ENCODE measurements around the gene ZSWIM9. TPM values are rescaled to one million over a fixed set of nuclear protein-coding genes. Genes with fewer than 3 reads are reported as not detected.
A peak's percentile ranks its signal among the peaks of the same experiment; 100 is the strongest.

Gene ZSWIM9
- total RNA-seq, 4 donors from 2014 or later: 1.8 to 7.4 (median 3.5) TPM

GRCh38 chr19:48158210-48158790 lies 12.2 kb upstream of the ZSWIM9 start:
- Histone ChIP-seq H3K27me3 (no peaks in the 10 kb centered on the region), H3K4me3 (no peak overlapping the region), H3K9me3 (no peaks in the 10 kb centered on the region), H3K36me3 (peaks cover 0 to 21% (median 0%) of the 10 kb centered on the region in 3 donors), H3K4me1 (no peaks in the 10 kb centered on the region), H3K27ac (no peak overlapping the region)
- DNase-seq: no peak
- TF ChIP-seq CTCF (IDR thresholded peaks at IDR 0.05) (no peak), POLR2A (IDR thresholded peaks at IDR 0.05) (no peak)

GRCh38 chr19:48168689-48169088 lies 1.8 kb upstream of the ZSWIM9 start:
- TF ChIP-seq CTCF (IDR thresholded peaks at IDR 0.05) (no peak), POLR2A (IDR thresholded peaks at IDR 0.05) (no peak)
- peaks cover 0 to 4% (median 0%) of the 10 kb centered on the region in 3 donors for H3K36me3 ChIP-seq
- DNase-seq: no peak
- no peaks in the 10 kb centered on the region for H3K9me3 ChIP-seq
- peaks cover 0 to 13% (median 3%) of the 10 kb centered on the region in 4 donors for H3K4me1 ChIP-seq
- H3K27me3 ChIP-seq: no peaks in the 10 kb centered on the region
- H3K4me3 ChIP-seq: no peak overlapping the region
- no peak overlapping the region for H3K27ac ChIP-seq

- Histone ChIP-seq H3K9me3 (no peaks in the 10 kb centered on the region), H3K4me1 (peaks cover 0 to 13% (median 3%) of the 10 kb centered on the region in 4 donors), H3K27me3 (no peaks in the 10 kb centered on the region), H3K27ac (peak overlapping the region; percentile 91 to 95 (median 94)), H3K36me3 (peaks cover 0 to 5% (median 0%) of the 10 kb centered on the region in 3 donors), H3K4me3 (peak overlapping the region; percentile 76 to 96 (median 86))
- DNase-seq: peak; percentile 92 to 96 (median 95)
- no peak for TF ChIP-seq POLR2A (IDR thresholded peaks at IDR 0.05)
- no peak for TF ChIP-seq CTCF (IDR thresholded peaks at IDR 0.05)
These were observed 922 bp upstream of the ZSWIM9 start for GRCh38 chr19:48169578-48169938.

- H3K4me3 ChIP-seq: peak overlapping the region; percentile 76 to 96 (median 86)
- peak overlapping the region; percentile 91 to 95 (median 94) for H3K27ac ChIP-seq
- TF ChIP-seq CTCF (IDR thresholded peaks at IDR 0.05): no peak
- TF ChIP-seq POLR2A (IDR thresholded peaks at IDR 0.05): no peak
- H3K4me1 ChIP-seq: peaks cover 0 to 13% (median 3%) of the 10 kb centered on the region in 4 donors
- H3K36me3 ChIP-seq: peaks cover 0 to 13% (median 0%) of the 10 kb centered on the region in 3 donors
- no peaks in the 10 kb centered on the region for H3K9me3 ChIP-seq
- no peak for DNase-seq
- no peaks in the 10 kb centered on the region for H3K27me3 ChIP-seq
These were observed 402 bp downstream of the ZSWIM9 start for GRCh38 chr19:48170817-48171347.

GRCh38 chr19:48171710-48172109 lies 1.2 kb downstream of the ZSWIM9 start:
- TF ChIP-seq CTCF (IDR thresholded peaks at IDR 0.05) (no peak), POLR2A (IDR thresholded peaks at IDR 0.05) (no peak)
- H3K4me3 ChIP-seq: no peak overlapping the region
- H3K9me3 ChIP-seq: no peaks in the 10 kb centered on the region
- no peaks in the 10 kb centered on the region for H3K27me3 ChIP-seq
- no peak for DNase-seq
- H3K4me1 ChIP-seq: peaks cover 0 to 13% (median 3%) of the 10 kb centered on the region in 4 donors
- H3K36me3 ChIP-seq: peaks cover 0 to 13% (median 0%) of the 10 kb centered on the region in 3 donors
- no peak overlapping the region for H3K27ac ChIP-seq
